HCT116 (cell line): ENCODE measurements around the gene EPHB4.

Experiments used
- TF ChIP-seq, protein P1 (sequence below), 3 experiments: fragments of 200-600 bp in 1 of 3; sonication (generic) in 1 of 3; IDR thresholded peaks in 2 of 3; conservative IDR thresholded peaks in 1 of 3; 2 replicates each; pipeline ENCODE4 v1.5.1; 2012 to 2017; ENCODE audit warnings: low read depth in 2 of 3, low read length in 2 of 3, antibody characterized with exemption in 1 of 3, borderline replicate concordance in 1 of 3, control low read depth in 1 of 3, mild to moderate bottlenecking in 1 of 3, mixed read lengths in 1 of 3, mixed run types in 1 of 3, moderate library complexity in 1 of 3; ENCODE audit not compliant: insufficient read depth in 1 of 3
- TF ChIP-seq, protein P2 (sequence below): IDR thresholded peaks from 2 replicates; pipeline ENCODE4 v1.6.1; 2012

DNA sequence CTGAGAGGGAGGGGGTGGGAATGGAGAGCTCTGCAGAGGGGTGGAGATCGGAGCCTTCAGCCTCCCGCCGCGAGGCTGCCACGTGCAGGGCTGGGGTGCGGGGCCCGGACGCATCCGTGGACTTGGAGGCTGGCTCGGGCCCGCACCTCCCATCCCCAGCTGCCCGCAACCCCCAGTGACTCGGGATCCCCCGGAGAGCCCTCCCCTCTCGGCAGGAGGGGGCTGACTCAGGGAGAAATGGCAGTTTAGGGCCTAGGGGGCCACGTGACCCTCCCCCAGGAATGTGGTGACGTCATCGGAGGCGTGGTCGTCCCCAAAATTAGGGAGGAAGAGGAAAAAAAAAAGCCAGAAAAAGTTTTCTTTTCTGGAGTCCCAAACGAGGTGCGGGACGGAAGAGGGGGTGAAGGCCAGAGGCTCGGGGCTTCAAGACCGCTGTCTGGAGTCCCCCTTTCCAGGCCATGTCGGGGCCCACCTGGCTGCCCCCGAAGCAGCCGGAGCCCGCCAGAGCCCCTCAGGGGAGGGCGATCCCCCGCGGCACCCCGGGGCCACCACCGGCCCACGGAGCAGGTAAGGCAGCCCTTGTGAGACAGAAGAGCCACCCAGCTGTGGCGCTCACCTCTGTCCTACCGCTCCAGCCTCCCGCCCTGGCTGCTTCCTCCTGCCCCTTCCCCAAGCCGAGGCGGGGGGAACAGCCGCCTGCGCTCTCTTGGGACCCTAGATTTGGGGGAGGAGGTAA lies 39.9 kb upstream of the EPHB4 start, which contains the start of gene TRIP6:
- TF ChIP-seq, protein P1, sequence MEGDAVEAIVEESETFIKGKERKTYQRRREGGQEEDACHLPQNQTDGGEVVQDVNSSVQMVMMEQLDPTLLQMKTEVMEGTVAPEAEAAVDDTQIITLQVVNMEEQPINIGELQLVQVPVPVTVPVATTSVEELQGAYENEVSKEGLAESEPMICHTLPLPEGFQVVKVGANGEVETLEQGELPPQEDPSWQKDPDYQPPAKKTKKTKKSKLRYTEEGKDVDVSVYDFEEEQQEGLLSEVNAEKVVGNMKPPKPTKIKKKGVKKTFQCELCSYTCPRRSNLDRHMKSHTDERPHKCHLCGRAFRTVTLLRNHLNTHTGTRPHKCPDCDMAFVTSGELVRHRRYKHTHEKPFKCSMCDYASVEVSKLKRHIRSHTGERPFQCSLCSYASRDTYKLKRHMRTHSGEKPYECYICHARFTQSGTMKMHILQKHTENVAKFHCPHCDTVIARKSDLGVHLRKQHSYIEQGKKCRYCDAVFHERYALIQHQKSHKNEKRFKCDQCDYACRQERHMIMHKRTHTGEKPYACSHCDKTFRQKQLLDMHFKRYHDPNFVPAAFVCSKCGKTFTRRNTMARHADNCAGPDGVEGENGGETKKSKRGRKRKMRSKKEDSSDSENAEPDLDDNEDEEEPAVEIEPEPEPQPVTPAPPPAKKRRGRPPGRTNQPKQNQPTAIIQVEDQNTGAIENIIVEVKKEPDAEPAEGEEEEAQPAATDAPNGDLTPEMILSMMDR (IDR thresholded peaks at IDR 0.05 in 2 of 3, conservative IDR thresholded peaks at IDR 0.05 in 1 of 3; ENCODE audit: borderline replicate concordance in 1 of 3, insufficient read depth in 1 of 3, low read depth in 2 of 3, low read length in 2 of 3), result no peak
- TF ChIP-seq, protein P2, sequence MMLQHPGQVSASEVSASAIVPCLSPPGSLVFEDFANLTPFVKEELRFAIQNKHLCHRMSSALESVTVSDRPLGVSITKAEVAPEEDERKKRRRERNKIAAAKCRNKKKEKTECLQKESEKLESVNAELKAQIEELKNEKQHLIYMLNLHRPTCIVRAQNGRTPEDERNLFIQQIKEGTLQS, result no peak
